NCI-H524 (cell line): ENCODE measurements around the gene CRYAA.
A peak's percentile ranks its signal among the peaks of the same experiment; 100 is the strongest.

Source experiments
- DNase-seq, 2 experiments: peaks; one replicate each; lab custom pipeline; 2025; lab: John Stamatoyannopoulos, UW

The CRYAA gene

GRCh38 chr21:43203591-43203990 is 34.8 kb downstream of the CRYAA start:
- DNase-seq = no peak

DNA sequence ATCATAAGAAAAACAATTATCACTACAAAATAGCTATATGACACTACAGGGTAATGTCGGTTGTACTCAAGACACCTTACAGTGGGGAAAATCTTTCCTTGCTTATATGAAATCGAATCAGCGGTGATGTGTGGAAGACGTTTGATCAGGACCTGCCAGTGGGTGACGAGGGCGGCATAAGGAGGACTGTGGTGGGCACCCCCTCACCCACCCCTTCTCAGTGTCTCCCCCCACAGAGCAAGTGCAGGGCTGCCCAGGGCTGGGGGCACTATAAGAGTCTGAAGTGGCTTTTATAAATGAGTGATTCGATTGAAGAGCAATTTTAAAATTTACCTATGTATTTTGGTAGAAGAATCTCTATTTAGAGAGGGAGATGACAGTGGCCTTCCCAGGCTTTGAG is 35.8 kb downstream of the CRYAA start:
- DNase-seq = no peak

GRCh38 chr21:43206231-43207042 is 37.6 kb downstream of the CRYAA start:
- DNase-seq = no peak

- DNase-seq = no peak
Observed at GRCh38 chr21:43207043-43207315, 38.2 kb downstream of the CRYAA start.

- DNase-seq = no peak
Observed at GRCh38 chr21:43207868-43208267, 39.1 kb downstream of the CRYAA start.

DNA sequence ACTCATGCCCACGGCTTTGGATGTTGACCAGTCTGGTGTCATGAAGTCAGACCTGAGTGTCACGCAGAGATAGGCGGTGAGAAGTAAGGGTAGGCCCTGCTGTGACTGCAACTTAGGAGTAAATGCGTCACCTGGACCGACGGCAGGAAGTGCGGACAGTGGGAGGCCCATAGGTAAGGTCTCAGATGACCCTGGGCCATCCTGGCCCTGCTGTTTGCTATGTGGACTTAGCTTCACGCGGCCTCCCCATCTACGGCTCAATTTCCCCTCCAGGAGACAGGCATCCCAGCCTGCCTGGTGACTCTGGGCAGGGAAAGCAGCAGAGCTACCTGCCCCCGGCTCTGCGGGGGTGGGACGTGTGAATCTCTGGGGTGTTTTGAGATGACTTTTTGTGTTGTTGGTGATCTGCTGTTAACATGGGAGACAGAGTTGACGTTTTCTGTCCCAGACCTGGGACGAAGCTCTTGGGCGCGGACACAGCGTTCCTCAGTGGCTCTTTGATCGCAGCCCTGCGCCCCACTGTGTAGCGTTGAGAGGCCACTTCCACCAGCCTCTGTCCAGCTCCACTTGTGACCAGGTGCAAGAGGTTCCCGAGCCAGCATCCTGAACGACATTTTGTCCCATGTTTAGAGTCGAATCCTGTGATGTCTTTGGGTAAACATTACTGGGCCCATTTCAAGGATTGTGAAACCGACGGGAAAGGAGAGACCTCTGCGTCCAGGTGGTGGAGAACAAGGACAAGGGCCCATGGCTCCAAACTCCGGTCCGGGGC is 39.9 kb downstream of the CRYAA start:
- no peak for DNase-seq

DNA sequence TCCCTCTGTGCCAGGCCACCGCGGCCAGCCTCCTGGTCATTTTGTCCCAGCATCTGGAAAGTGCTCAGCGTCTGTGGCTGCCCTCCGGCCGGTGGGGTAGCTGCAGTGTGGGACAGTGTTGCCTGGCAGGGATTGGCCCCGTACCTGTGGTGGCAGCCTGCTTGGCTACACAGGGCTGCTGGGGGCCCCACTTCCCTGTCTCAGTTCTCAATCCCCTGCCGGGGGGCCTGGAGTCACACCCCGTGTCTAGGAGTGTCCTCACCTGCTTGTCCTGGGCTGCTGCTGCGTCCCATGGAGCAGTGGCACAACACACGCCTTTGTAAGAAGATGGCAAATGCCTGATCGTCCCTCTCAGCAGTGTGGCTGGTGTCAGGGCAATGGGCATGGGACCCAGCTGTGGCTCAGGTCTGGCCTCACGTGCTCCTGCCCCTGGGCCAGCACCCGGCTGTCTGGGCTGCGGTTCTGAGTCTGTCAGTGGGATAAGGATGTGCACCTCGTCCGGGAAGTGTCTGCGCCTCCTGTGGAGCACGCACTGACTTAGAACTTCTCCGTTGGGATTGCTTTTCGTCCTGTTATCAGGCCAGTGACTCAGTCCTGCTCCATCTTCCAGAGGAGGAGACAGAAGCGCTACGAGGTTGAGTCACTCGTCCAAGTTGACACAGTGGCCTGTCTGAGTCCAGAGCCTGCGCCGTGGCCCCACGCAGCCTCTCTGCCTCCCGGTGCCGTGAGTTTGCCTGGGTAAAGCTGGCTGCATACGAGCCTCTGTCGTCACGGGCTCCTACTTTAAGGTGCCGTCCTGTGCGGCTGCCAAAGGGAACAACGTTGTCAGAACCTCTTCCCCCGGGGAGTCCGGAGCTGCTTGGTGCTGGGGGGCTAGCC is 41.0 kb downstream of the CRYAA start:
- no peak for DNase-seq

DNA sequence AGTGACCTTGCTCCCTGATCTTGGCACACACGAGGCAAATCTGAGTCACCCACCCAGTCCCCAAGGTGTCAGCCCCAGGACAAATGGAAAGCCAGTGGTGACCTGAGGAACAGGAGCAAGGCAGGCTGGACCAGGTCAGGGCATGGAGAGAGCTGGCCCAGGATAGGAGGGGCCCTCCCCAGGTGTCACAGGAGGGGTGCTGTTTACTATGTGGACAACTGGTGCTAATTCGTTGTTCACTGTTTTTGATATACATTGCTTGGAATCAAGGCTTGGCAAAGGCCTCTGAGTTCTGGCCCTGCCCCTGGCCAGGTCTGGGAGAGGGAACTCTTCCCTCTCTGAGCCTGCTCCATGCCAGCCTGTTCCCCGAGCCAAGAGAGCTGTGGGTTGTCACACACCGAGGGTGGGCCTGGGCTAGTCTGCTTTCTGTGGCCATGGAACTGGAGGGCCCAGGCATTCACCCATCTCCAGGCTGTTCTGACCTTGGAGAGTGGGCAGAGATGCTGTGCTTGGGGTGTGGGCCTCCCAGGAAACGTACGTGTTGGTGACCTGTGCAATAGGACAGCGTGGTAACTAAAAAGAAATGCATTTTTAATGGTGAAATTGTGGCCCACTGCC is 41.8 kb downstream of the CRYAA start:
- no peak for DNase-seq

- DNase-seq = peak; percentile 10 to 61
Observed at GRCh38 chr21:43211072-43211759, 42.4 kb downstream of the CRYAA start.

DNA sequence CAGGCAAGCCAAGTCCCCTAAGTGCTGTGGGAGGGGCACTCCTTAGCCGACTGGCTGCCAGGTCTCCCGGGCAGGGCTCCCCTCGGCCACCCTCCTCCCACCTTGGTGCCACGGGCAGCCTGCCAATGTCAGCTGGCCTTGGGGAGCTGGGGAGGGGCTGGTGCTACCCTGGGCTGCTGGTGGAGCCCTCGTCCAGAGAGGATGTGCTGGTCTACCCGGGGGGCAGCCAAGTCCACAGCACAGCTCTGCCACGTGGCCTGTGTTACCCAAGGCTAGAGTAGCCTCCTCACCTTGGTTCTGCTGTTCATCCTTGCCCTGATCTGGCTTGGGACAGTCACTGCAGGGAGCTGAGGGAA is 42.9 kb downstream of the CRYAA start:
- no peak for DNase-seq
